ENCODE measurements around the gene PPP1R16B.

The PPP1R16B gene

DNA sequence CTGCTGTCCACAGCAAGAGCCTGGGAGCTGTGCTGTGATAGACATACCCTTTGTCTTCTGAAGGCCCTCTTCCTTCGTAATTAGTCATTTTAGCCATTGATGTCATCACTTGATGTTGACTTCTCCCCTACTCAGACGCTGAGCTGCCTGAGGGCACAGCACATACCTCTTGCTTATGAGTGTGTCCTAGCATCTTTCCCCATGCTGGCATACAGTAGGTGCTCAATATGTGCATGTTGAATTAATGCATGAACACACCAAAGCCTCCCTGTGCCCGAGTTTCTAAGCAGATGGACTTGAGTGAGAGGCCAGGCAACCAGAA lies 85.0 kb downstream of the PPP1R16B start:
- in situ Hi-C loops (cut with HindIII; ENCODE audit: low pct_ligation_motif_present, low sequenced_read_pairs): no loop called here
- Histone ChIP-seq H3K36me3 (replicated peaks) (no peaks in the 10 kb centered on the region), H3K27ac (no peak overlapping the region), H3K4me3 (ENCODE audit: low read depth, low read length) (no peak overlapping the region), H3K27me3 (replicated peaks) (peaks cover 6% of the 10 kb centered on the region)
- TF ChIP-seq, protein P1, sequence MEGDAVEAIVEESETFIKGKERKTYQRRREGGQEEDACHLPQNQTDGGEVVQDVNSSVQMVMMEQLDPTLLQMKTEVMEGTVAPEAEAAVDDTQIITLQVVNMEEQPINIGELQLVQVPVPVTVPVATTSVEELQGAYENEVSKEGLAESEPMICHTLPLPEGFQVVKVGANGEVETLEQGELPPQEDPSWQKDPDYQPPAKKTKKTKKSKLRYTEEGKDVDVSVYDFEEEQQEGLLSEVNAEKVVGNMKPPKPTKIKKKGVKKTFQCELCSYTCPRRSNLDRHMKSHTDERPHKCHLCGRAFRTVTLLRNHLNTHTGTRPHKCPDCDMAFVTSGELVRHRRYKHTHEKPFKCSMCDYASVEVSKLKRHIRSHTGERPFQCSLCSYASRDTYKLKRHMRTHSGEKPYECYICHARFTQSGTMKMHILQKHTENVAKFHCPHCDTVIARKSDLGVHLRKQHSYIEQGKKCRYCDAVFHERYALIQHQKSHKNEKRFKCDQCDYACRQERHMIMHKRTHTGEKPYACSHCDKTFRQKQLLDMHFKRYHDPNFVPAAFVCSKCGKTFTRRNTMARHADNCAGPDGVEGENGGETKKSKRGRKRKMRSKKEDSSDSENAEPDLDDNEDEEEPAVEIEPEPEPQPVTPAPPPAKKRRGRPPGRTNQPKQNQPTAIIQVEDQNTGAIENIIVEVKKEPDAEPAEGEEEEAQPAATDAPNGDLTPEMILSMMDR (IDR thresholded peaks at IDR 0.05; ENCODE audit: low read depth, low read length, missing control alignments): no peak
- DNase-seq: no peak

DNA sequence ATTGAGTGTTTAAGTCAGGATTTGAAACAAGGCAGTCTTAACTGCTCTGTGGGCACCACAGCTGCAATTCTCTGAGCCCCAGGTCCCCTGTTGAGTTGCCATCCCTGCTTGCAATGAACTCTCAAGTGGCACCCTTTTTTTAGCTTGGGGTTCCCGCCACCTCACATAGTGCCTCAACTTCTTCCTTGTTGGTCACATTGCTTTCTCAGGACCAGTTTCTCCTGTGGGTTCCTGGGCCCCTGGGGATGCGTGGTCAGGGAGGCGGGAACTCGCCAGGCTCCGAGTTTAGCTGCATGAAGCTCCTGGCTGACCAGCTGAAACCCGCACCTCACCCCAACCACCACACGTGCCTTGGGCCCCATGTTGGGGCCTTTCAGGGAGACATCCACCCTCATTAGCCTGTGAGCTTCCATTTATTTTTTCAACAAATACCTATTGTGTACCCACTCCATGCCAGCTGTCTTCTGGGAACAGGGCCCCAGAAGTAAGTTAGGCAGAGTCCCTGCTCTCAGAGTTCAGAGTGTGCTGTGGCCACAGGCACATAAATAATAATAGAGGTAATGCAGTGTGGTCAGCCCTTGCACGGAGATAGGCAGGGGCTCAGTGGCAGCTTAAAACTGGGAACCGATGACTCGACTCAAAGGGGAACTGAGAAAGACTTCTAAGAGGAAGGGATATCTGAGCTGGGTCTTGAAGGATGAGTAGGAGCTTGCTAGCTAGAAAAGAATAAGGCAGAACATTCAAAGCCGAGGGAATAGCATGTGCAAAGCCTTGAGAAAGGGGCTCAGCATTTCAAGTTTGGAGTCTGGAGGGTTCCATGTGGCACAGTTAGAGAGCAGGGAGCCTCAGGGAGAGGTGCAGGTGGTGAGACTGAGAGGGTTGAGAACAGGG lies 86.8 kb downstream of the PPP1R16B start:
- DNase-seq: no peak
- H3K27me3 ChIP-seq (replicated peaks): peaks cover 6% of the 10 kb centered on the region
- no peaks in the 10 kb centered on the region for H3K36me3 ChIP-seq (replicated peaks)
- H3K27ac ChIP-seq: no peak overlapping the region
- TF ChIP-seq, protein P1 (IDR thresholded peaks at IDR 0.05; ENCODE audit: low read depth, low read length, missing control alignments): no peak
- H3K4me3 ChIP-seq (ENCODE audit: low read depth, low read length): no peak overlapping the region
- in situ Hi-C loops (cut with HindIII; ENCODE audit: low pct_ligation_motif_present, low sequenced_read_pairs): no loop called here

DNA sequence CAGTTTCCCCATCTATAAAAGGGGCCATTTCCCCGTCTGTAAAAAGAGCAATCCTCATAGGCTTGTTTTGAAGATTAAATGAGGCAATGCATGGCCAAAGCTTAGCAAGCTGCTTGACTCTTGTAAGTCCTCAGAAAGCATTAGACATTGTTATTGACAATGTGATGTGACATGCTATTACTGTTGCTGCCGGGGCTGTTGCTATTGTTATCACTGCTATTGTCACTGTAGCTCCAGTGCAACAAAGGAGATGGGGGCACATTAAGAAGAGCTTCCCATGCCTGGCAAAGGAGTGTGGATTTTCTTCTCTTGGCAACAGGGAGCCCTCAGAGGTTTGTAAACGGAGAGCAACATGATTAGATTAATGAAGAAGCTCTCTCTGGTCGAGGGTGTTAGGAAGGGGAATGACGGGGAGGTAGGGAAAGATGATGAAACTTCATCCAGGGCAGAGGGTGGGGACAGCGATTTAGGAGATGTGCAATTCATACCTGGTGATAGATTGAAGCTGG lies 87.6 kb downstream of the PPP1R16B start:
- H3K27me3 ChIP-seq (replicated peaks): peaks cover 6% of the 10 kb centered on the region
- in situ Hi-C loops (cut with HindIII; ENCODE audit: low pct_ligation_motif_present, low sequenced_read_pairs): no loop called here
- no peak for DNase-seq
- H3K36me3 ChIP-seq (replicated peaks): no peaks in the 10 kb centered on the region
- H3K4me3 ChIP-seq (ENCODE audit: low read depth, low read length): no peak overlapping the region
- no peak overlapping the region for H3K27ac ChIP-seq
- TF ChIP-seq, protein P1 (IDR thresholded peaks at IDR 0.05; ENCODE audit: low read depth, low read length, missing control alignments): no peak

DNA sequence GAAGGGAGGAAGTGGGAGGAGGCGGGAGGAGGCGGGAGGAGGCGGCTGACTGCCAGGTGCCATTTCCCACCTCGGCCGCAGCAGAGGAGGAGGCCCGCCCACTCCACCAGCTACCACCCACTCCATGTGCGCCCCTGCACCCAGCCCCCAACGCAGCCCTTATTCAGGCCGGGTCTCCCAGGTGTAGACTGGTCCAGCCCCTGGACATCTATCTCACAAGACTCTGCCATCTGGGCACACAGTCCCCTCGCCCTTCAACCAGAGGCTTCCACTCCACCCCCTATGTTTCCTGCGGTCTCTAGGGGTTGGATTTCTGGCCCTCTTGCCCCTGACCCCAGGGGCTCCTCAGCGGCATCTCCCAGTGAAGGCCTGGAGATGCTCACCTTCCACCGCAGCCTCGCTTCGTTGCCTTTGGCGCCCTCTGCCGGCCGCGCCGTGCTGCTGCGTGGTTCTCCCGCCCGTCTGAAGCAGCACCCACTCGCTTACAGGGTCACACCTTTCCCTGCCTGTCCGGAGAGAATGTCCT lies 88.1 kb downstream of the PPP1R16B start:
- TF ChIP-seq, protein P1 (IDR thresholded peaks at IDR 0.05; ENCODE audit: low read depth, low read length, missing control alignments): peak; percentile 94
- H3K27me3 ChIP-seq (replicated peaks): peaks cover 6% of the 10 kb centered on the region
- peak; percentile 37 for DNase-seq
- H3K4me3 ChIP-seq (ENCODE audit: low read depth, low read length): no peak overlapping the region
- no peaks in the 10 kb centered on the region for H3K36me3 ChIP-seq (replicated peaks)
- H3K27ac ChIP-seq: no peak overlapping the region
- in situ Hi-C loops (cut with HindIII; ENCODE audit: low pct_ligation_motif_present, low sequenced_read_pairs): no loop called here

DNA sequence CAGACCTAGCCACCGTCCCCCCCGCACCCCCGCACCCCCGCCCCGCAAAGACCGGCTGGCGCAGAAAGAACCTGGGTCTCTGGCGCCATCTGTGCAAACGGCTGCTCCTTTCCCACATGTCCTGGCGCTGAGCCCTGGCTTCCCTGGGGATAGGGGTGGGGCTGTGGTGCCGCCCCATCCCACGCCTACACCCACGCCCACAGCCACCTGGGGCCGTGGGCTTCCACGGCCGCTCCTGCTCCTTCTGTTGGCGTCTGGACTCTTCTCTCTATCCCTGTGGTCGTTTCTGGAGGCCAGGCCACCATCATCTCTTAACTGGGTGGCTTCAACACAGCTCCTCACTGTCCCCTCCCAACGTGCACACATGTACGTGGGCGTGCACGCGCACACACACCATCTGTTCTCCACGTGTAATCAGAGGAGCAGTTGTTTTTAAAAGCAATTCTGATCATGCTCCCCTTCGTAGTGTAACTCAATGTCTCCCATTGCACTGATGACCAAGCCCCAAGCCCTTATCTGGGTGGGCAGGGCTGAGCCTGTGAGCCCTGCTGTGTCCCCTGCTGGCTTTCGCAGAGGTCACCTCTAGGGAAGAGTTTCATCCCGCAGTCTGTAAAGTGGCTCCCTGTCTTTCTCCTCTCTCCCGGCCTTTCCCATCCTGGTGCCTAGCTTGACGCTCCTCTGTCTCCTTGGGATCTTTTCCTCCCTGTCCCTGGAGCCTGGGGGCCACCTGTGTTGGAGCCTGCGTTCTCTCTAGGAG lies 88.8 kb downstream of the PPP1R16B start:
- no peak for DNase-seq
- TF ChIP-seq, protein P1 (IDR thresholded peaks at IDR 0.05; ENCODE audit: low read depth, low read length, missing control alignments): no peak
- H3K27ac ChIP-seq: no peak overlapping the region
- H3K27me3 ChIP-seq (replicated peaks): peaks cover 6% of the 10 kb centered on the region
- no peak overlapping the region for H3K4me3 ChIP-seq (ENCODE audit: low read depth, low read length)
- in situ Hi-C loops (cut with HindIII; ENCODE audit: low pct_ligation_motif_present, low sequenced_read_pairs): no loop called here
- no peaks in the 10 kb centered on the region for H3K36me3 ChIP-seq (replicated peaks)

All from brain microvascular endothelial cell (primary cell).